MCF 10A (cell line): Measurements from ENCODE around the gene MGAT2. TPM values are rescaled to one million over a fixed set of nuclear protein-coding genes. Genes with fewer than 3 reads are reported as not detected.
A peak's percentile ranks its signal among the peaks of the same experiment; 100 is the strongest.

Source experiments
- BruUV-seq: library from RNA; stranded (reverse); fragments of 400-500 nt; replicated peaks from 2 replicates; lab custom pipeline; 2021; lab: Mats Ljungman, UMichigan
- CTCF ChIA-PET: fragments of 300-600 bp; sonication (Branson Sonifier 250); formaldehyde crosslinking; extraction: SDS; loops from one replicate; lab custom pipeline; 2021; ENCODE audit warnings: antibody characterized with exemption, inconsistent platforms; lab: Yijun Ruan, JAX
- POLR2A ChIA-PET: fragments of 300-600, 350-650 bp; sonication (Branson Sonifier 250); formaldehyde crosslinking; extraction: SDS; loops from one replicate; lab custom pipeline; 2020; ENCODE audit warnings: antibody characterized with exemption, inconsistent platforms; lab: Yijun Ruan, JAX
- DNase-seq: peaks from one replicate; pipeline ENCODE4 v3.0.0-alpha.2; 2018; ENCODE audit not compliant: unreplicated experiment
- H3K27ac Mint-ChIP-seq: one replicate; pipeline ENCODE4 v1.8.0; 2022; ENCODE audit warnings: mild to moderate bottlenecking, low read depth, mixed read lengths; ENCODE audit not compliant: unreplicated experiment
- H3K27me3 Mint-ChIP-seq: one replicate; pipeline ENCODE4 v1.8.0; 2022; ENCODE audit warnings: mixed read lengths; ENCODE audit not compliant: insufficient read depth, unreplicated experiment
- H3K36me3 Mint-ChIP-seq: one replicate; pipeline ENCODE4 v1.8.0; 2022; ENCODE audit warnings: mild to moderate bottlenecking, moderate library complexity, mixed read lengths; ENCODE audit not compliant: insufficient read depth, unreplicated experiment
- H3K4me1 Mint-ChIP-seq: one replicate; pipeline ENCODE4 v1.8.0; 2022; ENCODE audit warnings: mixed read lengths; ENCODE audit not compliant: insufficient read depth, unreplicated experiment
- H3K4me3 Mint-ChIP-seq: one replicate; pipeline ENCODE4 v1.8.0; 2022; ENCODE audit warnings: mild to moderate bottlenecking, moderate library complexity, mixed read lengths; ENCODE audit not compliant: unreplicated experiment
- H3K9me3 Mint-ChIP-seq: one replicate; pipeline ENCODE4 v1.8.0; 2022; ENCODE audit warnings: mixed read lengths; ENCODE audit not compliant: unreplicated experiment
- CTCF ChIP-seq: fragments of 200-600 bp; IDR thresholded peaks from one replicate; pipeline ENCODE4 v1.8.0; 2022; ENCODE audit warnings: antibody characterized with exemption, mild to moderate bottlenecking; ENCODE audit not compliant: unreplicated experiment
- intact Hi-C: fragments of 100-400 bp; cut with micrococcal nuclease; formaldehyde crosslinking; loops from 2 replicates; pipeline ENCODE4 v1.14.1; 2022
- total RNA-seq: library from RNA; stranded (reverse); gene quantifications from 2 replicates; pipeline ENCODE4 v1.2.3, GENCODE V29; 2022

The MGAT2 gene
- total RNA-seq, 1 experiment from 2014 or later = 43.8 TPM

- no TSS peak for BruUV-seq
- H3K4me3 Mint-ChIP-seq = no peak overlapping the region
- H3K9me3 Mint-ChIP-seq = no peaks in the 10 kb centered on the region
- intact Hi-C loops = no loop called here
- no peak overlapping the region for H3K27ac Mint-ChIP-seq
- no peaks in the 10 kb centered on the region for H3K4me1 Mint-ChIP-seq
- no peaks in the 10 kb centered on the region for H3K27me3 Mint-ChIP-seq
- ChIA-PET POLR2A (interaction anchor here (0.7 to 8.6 kb wide), 4 partner anchors 8 to 94 kb away, joined by 3 to 180 read pairs (median 61); partner anchors contain the start of genes MGAT2, RPL36AL and RPS29), CTCF (interaction anchor here (0.6 to 1.7 kb wide), 7 partner anchors 8 to 583 kb away, joined by 3 to 17 read pairs (median 4); partner anchors contain the start of gene RPS29)
- TF ChIP-seq CTCF = no peak
- H3K36me3 Mint-ChIP-seq = peaks cover 5% of the 10 kb centered on the region
- DNase-seq = no peak
Measured at GRCh38 chr14:49594347-49595091, 26.1 kb upstream of the MGAT2 start.

GRCh38 chr14:49598189-49598484 lies 22.5 kb upstream of the MGAT2 start:
- CTCF ChIA-PET = interaction anchor here (1.2 to 2.4 kb wide), 5 partner anchors 11 to 171 kb away, joined by 3 to 10 read pairs (median 6); partner anchors contain the start of genes KLHDC2, MGAT2, RPL36AL and RPS29

GRCh38 chr14:49598485-49599300 lies 21.9 kb upstream of the MGAT2 start, which contains the start of gene LRR1:
LRR1 (plus strand) TSS chr14:49598940; CDS start chr14:49599021, 81 bp downstream.
- intact Hi-C loops = loop anchor here (2.0 kb wide), 1 partner anchor 34 kb away; no protein-coding TSS in a partner anchor
- H3K4me1 Mint-ChIP-seq = peaks cover 6% of the 10 kb centered on the region
- no peak for TF ChIP-seq CTCF
- peak within 1 kb of the TSS; percentile 98 for H3K4me3 Mint-ChIP-seq
- ChIA-PET POLR2A (interaction anchor here (0.6 to 8.6 kb wide), 10 partner anchors 9 to 181 kb away, joined by 3 to 180 read pairs (median 9); partner anchors contain the start of genes DNAAF2, KLHDC2, MGAT2 and RPL36AL), CTCF (interaction anchor here (0.6 to 2.4 kb wide), 9 partner anchors 11 to 560 kb away, joined by 3 to 10 read pairs (median 4); partner anchors contain the start of genes KLHDC2, MGAT2, RPL36AL and RPS29)
- H3K36me3 Mint-ChIP-seq = no peaks in the 10 kb centered on the region
- BruUV-seq = no TSS peak
- no peaks in the 10 kb centered on the region for H3K9me3 Mint-ChIP-seq
- no peaks in the 10 kb centered on the region for H3K27me3 Mint-ChIP-seq
- H3K27ac Mint-ChIP-seq = peak within 1 kb of the TSS; percentile 99
- peak; percentile 87 for DNase-seq

More at GRCh38 chr14:49598189-49598484, 22.5 kb upstream of the MGAT2 start:
- Mint-ChIP-seq H3K9me3 (no peaks in the 10 kb centered on the region), H3K4me1 (peaks cover 6% of the 10 kb centered on the region), H3K36me3 (no peaks in the 10 kb centered on the region), H3K4me3 (peak overlapping the region; percentile 98), H3K27me3 (no peaks in the 10 kb centered on the region), H3K27ac (peak overlapping the region; percentile 99)
- intact Hi-C loops = loop anchor here (2.0 kb wide), 1 partner anchor 35 kb away; no protein-coding TSS in a partner anchor
- no peak for DNase-seq
- POLR2A ChIA-PET = interaction anchor here (1.0 to 8.6 kb wide), 6 partner anchors 10 to 170 kb away, joined by 3 to 180 read pairs (median 24); partner anchors contain the start of genes DNAAF2, KLHDC2, MGAT2 and RPL36AL
- no peak for TF ChIP-seq CTCF
- BruUV-seq = no TSS peak
